Erythroblast (primary cell): ENCODE measurements around the gene DNAJC21.

Experiments
- GATA1 ChIP-seq: IDR thresholded peaks from 2 replicates; pipeline ENCODE4 v1.6.1; 2011; ENCODE audit warnings: low read depth, mild to moderate bottlenecking, control low read depth, low read length, moderate library complexity
- POLR2A ChIP-seq: IDR thresholded peaks from 2 replicates; pipeline ENCODE4 v1.6.1; 2011; ENCODE audit warnings: mild to moderate bottlenecking, low read length

DNA sequence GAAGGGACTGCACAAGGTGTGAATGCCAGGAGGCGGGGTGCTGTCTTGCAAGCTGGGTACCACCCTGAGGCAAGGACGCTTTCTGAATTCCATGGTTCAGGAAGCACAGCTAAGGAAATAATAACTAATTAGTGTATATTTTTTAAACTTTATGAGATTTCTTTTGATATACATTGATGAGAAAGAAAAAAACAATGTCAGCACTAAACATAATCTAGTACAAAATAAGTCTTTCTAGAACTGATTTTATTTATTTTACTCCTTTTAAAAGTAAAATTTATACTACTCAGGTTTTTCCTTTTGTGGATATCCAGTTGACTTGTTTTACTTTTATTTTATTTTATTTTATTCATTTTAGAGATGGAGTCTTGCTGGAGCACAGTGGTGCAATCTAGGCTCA is 3.6 kb downstream of the DNAJC21 start:
- TF ChIP-seq POLR2A: no peak
- TF ChIP-seq GATA1: no peak
